HepG2 (cell line): ENCODE data around the gene DPP3. TPM values are rescaled to one million over a fixed set of nuclear protein-coding genes. Genes with fewer than 3 reads are reported as not detected.

Source experiments
- AGO2 ChIP-seq: fragments of 200-400 bp; formaldehyde crosslinking; optimal IDR thresholded peaks from 2 replicates; pipeline ENCODE3; 2017; ENCODE audit warnings: mild to moderate bottlenecking, low read depth, low read length, moderate library complexity
- HNF4G ChIP-seq, 2 experiments: sonication (generic) in 1 of 2; formaldehyde crosslinking in 1 of 2; IDR thresholded peaks; 2 replicates each; pipeline versions ENCODE4 v1.4.0 to v1.6.1; 2011 to 2020; ENCODE audit warnings: borderline replicate concordance in 2 of 2, low read depth in 2 of 2, mild to moderate bottlenecking in 2 of 2, low read length in 1 of 2, missing genetic modification reagents in 1 of 2, moderate library complexity in 1 of 2
- ISX ChIP-seq: sonication (generic); formaldehyde crosslinking; conservative IDR thresholded peaks from 2 replicates; pipeline ENCODE4 v1.5.0; 2020; ENCODE audit warnings: missing genetic modification reagents
- JARID2 ChIP-seq: sonication (generic); formaldehyde crosslinking; IDR thresholded peaks from 2 replicates; pipeline ENCODE4 v1.8.1; 2023; ENCODE audit warnings: missing genetic modification reagents, inconsistent platforms; ENCODE audit not compliant: insufficient replicate concordance
- JUND ChIP-seq: sonication (generic); formaldehyde crosslinking; IDR thresholded peaks from 2 replicates; pipeline ENCODE4 v1.8.0; 2022; ENCODE audit warnings: mild to moderate bottlenecking, missing genetic modification reagents
- KLF6 ChIP-seq: IDR thresholded peaks from 2 replicates; pipeline ENCODE4 v1.8.0; 2016; ENCODE audit warnings: missing biosample characterization, missing genetic modification reagents
- POLR2A ChIP-seq, 2 experiments: IDR thresholded peaks; 2 replicates each; pipeline ENCODE4 v1.6.1; 2011; ENCODE audit warnings: low read depth in 2 of 2, low read length in 2 of 2, mild to moderate bottlenecking in 1 of 2, moderate library complexity in 1 of 2; ENCODE audit not compliant: insufficient read depth in 1 of 2
- SMAD9 ChIP-seq: sonication (generic); formaldehyde crosslinking; IDR thresholded peaks from 2 replicates; pipeline ENCODE4 v1.5.1; 2020; ENCODE audit warnings: mild to moderate bottlenecking, missing genetic modification reagents
- SMARCC2 ChIP-seq: fragments of 450-650 bp; IDR thresholded peaks from 2 replicates; pipeline ENCODE4 v1.6.1; 2017; ENCODE audit warnings: antibody characterized with exemption, mild to moderate bottlenecking
- TBX3 ChIP-seq: fragments of 450-650 bp; IDR thresholded peaks from 2 replicates; pipeline ENCODE4 v1.6.1; 2017; ENCODE audit warnings: antibody characterized with exemption, mild to moderate bottlenecking, inconsistent platforms, borderline replicate concordance
- THAP11 ChIP-seq: IDR thresholded peaks from 2 replicates; pipeline ENCODE4 v1.6.1; 2016; ENCODE audit warnings: missing biosample characterization, missing genetic modification reagents
- TOPORS ChIP-seq: sonication (generic); formaldehyde crosslinking; IDR thresholded peaks from 2 replicates; pipeline ENCODE4 v1.8.0; 2023; ENCODE audit warnings: mild to moderate bottlenecking, missing genetic modification reagents
- U2AF2 ChIP-seq: fragments of 200-400 bp; formaldehyde crosslinking; IDR thresholded peaks from 2 replicates; pipeline ENCODE4 v1.6.1; 2017; ENCODE audit warnings: low read depth, mild to moderate bottlenecking, low read length
- ZBTB20 ChIP-seq: sonication (generic); formaldehyde crosslinking; IDR thresholded peaks from 2 replicates; pipeline ENCODE4 v1.8.1; 2023; ENCODE audit warnings: missing genetic modification reagents, low read depth, mild to moderate bottlenecking, borderline replicate concordance
- ZBTB21 ChIP-seq: sonication (generic); formaldehyde crosslinking; IDR thresholded peaks from 2 replicates; pipeline ENCODE4 v1.4.0; 2020; ENCODE audit warnings: missing genetic modification reagents
- ZNF253 ChIP-seq: sonication (generic); formaldehyde crosslinking; IDR thresholded peaks from 2 replicates; pipeline ENCODE4 v1.8.0; 2022; ENCODE audit warnings: mild to moderate bottlenecking, missing genetic modification reagents, borderline replicate concordance
- ZNF329 ChIP-seq: sonication (generic); formaldehyde crosslinking; IDR thresholded peaks from 2 replicates; pipeline ENCODE4 v1.9.0; 2021; ENCODE audit warnings: low read depth, mild to moderate bottlenecking, missing genetic modification reagents
- ZNF431 ChIP-seq: sonication (generic); formaldehyde crosslinking; IDR thresholded peaks from 2 replicates; pipeline ENCODE4 v1.9.0; 2022; ENCODE audit warnings: missing genetic modification reagents, low read depth, mild to moderate bottlenecking, borderline replicate concordance
- ZNF468 ChIP-seq: sonication (generic); formaldehyde crosslinking; IDR thresholded peaks from 2 replicates; pipeline ENCODE4 v1.8.0; 2022; ENCODE audit warnings: mild to moderate bottlenecking, moderate library complexity, missing genetic modification reagents
- ZNF563 ChIP-seq: sonication (generic); formaldehyde crosslinking; IDR thresholded peaks from 2 replicates; pipeline ENCODE4 v1.8.0; 2022; ENCODE audit warnings: mild to moderate bottlenecking, moderate library complexity, missing genetic modification reagents
- ZNF570 ChIP-seq: sonication (generic); formaldehyde crosslinking; IDR thresholded peaks from 2 replicates; pipeline ENCODE4 v1.4.0; 2020; ENCODE audit warnings: mild to moderate bottlenecking, missing genetic modification reagents, borderline replicate concordance
- ZNF614 ChIP-seq: IDR thresholded peaks from 2 replicates; pipeline ENCODE4 v1.6.1; 2018; ENCODE audit warnings: missing biosample characterization, missing genetic modification reagents, inconsistent platforms, borderline replicate concordance
- ZNF619 ChIP-seq: sonication (generic); formaldehyde crosslinking; IDR thresholded peaks from 2 replicates; pipeline ENCODE4 v1.4.0; 2020; ENCODE audit warnings: mild to moderate bottlenecking, missing genetic modification reagents
- ZNF784 ChIP-seq: sonication (generic); formaldehyde crosslinking; IDR thresholded peaks from 2 replicates; pipeline ENCODE4 v1.5.1; 2020; ENCODE audit warnings: missing genetic modification reagents, mild to moderate bottlenecking, borderline replicate concordance
- ZNF800 ChIP-seq: sonication (generic); formaldehyde crosslinking; IDR thresholded peaks from 2 replicates; pipeline ENCODE4 v1.4.0; 2020; ENCODE audit warnings: missing genetic modification reagents
- polyA plus RNA-seq, 8 experiments: library from polyadenylated mRNA; depleted of rRNA in 3 of 8; stranded (reverse) in 7 of 8; unstranded in 1 of 8; fragments of >200 nt; fragmentation: Illumina TruSeq in 4 of 8; extraction: Trizol in 4 of 8; gene quantifications; 2 replicates each; pipeline versions ENCODE4 v1.2.1 to v1.2.3, GENCODE V29; 2011 to 2016; ENCODE audit warnings: low read depth in 4 of 8, missing spikeins in 1 of 8, mixed read lengths in 1 of 8; ENCODE audit not compliant: insufficient read depth in 1 of 8
- total RNA-seq, 5 experiments: library from RNA; depleted of rRNA; stranded (reverse); fragments of >200 nt; fragmentation: Illumina TruSeq; extraction: Trizol; gene quantifications; 2 replicates each; pipeline ENCODE4 v1.2.3, GENCODE V29; 2016; ENCODE audit warnings: low read depth in 1 of 5
- TF ChIP-seq, protein P1 (sequence below): sonication (generic); formaldehyde crosslinking; IDR thresholded peaks from 2 replicates; pipeline ENCODE4 v1.5.0; 2020; ENCODE audit warnings: missing genetic modification reagents, mild to moderate bottlenecking, borderline replicate concordance
- TF ChIP-seq, protein P2 (sequence below): IDR thresholded peaks from 2 replicates; pipeline ENCODE4 v1.6.1; 2016; ENCODE audit warnings: missing compliant biosample characterization, missing genetic modification reagents, borderline replicate concordance

The DPP3 gene
- total and polyA plus RNA-seq, 2 of the 13 experiments (the other 11 are each of a cell fraction or from before 2014, with no cell fraction given): 38.4 to 59.8 TPM

GRCh38 chr11:66478729-66479393 is 1.4 kb upstream of the DPP3 start (continued):
- TF ChIP-seq, protein P1, sequence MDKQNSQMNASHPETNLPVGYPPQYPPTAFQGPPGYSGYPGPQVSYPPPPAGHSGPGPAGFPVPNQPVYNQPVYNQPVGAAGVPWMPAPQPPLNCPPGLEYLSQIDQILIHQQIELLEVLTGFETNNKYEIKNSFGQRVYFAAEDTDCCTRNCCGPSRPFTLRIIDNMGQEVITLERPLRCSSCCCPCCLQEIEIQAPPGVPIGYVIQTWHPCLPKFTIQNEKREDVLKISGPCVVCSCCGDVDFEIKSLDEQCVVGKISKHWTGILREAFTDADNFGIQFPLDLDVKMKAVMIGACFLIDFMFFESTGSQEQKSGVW (CRISPR knock-in tag): no peak
- TF ChIP-seq JARID2 (CRISPR knock-in tag) (no peak), ZNF563 (no peak), SMARCC2 (no peak), ZNF468 (CRISPR knock-in tag) (0 out of 2 replicates have a peak, but pooled peaks have one; percentile 39), ZNF329 (no peak), ZBTB21 (CRISPR knock-in tag) (no peak), HNF4G (IDR thresholded peaks at IDR 0.05; ENCODE audit: borderline replicate concordance, low read depth, low read length) (no peak), HNF4G (CRISPR knock-in tag; IDR thresholded peaks at IDR 0.05; ENCODE audit: borderline replicate concordance, low read depth) (no peak), ZNF784 (no peak), KLF6 (no peak), SMAD9 (CRISPR knock-in tag) (no peak), ZNF570 (CRISPR knock-in tag) (no peak), THAP11 (CRISPR knock-in tag) (peak; percentile 41), ZNF800 (CRISPR knock-in tag) (no peak), AGO2 (no peak), ZNF431 (CRISPR knock-in tag) (no peak), JUND (CRISPR knock-in tag) (no peak), TOPORS (no peak), ZNF619 (CRISPR knock-in tag) (no peak), ZBTB20 (CRISPR knock-in tag) (no peak), ZNF614 (CRISPR knock-in tag) (no peak), POLR2A (IDR thresholded peaks at IDR 0.05; ENCODE audit: insufficient read depth in 1 of 2, low read depth in 2 of 2, low read length in 2 of 2) (no peak), TBX3 (no peak), ZNF253 (CRISPR knock-in tag) (no peak), U2AF2 (no peak), ISX (0 out of 2 replicates have a peak, but pooled peaks have one; percentile 34)
- TF ChIP-seq, protein P2, sequence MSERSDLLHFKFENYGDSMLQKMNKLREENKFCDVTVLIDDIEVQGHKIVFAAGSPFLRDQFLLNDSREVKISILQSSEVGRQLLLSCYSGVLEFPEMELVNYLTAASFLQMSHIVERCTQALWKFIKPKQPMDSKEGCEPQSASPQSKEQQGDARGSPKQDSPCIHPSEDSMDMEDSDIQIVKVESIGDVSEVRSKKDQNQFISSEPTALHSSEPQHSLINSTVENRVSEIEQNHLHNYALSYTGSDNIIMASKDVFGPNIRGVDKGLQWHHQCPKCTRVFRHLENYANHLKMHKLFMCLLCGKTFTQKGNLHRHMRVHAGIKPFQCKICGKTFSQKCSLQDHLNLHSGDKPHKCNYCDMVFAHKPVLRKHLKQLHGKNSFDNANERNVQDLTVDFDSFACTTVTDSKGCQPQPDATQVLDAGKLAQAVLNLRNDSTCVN (CRISPR knock-in tag): no peak
